Activated CD8-positive, alpha-beta memory T cell treated with anti-CD3 and anti-CD28 coated beads for 1 hour (primary cell): Measurements from ENCODE around the gene DIDO1.

Experiments
- DNase-seq, 2 donors: peaks; one replicate each; pipeline ENCODE4 v3.0.0-alpha.2; 2020; ENCODE audit warnings: low read depth in 1 of 2; ENCODE audit errors: extremely low read depth in 1 of 2

Gene DIDO1

GRCh38 chr20:62896526-62896925 lies 29.8 kb downstream of the DIDO1 start:
- DNase-seq = no peak

DNA sequence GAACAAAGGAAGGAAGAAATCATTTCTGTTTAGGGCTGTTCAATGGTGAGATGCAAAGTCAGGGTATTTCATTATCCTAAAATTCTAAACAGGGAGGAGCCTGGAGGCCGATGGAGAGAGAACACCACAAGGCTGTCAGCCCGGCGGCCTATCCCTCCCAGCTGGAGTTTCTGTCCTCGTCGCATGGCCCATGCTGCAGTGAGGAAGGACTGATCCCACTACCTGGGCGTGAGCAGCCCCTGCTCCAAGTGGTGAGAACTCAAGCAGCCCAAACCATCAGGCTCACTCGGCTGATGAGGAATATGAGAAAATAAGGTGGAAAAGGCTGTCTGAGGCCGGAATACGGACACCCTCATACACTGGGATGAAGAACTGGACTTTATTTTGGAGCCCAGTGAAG lies 30.8 kb downstream of the DIDO1 start:
- DNase-seq = no peak

GRCh38 chr20:62894261-62894660 lies 32.0 kb downstream of the DIDO1 start:
- no peak for DNase-seq

GRCh38 chr20:62893700-62894099 lies 32.6 kb downstream of the DIDO1 start:
- DNase-seq = no peak

- no peak for DNase-seq
Observed at GRCh38 chr20:62892348-62893304, 33.7 kb downstream of the DIDO1 start.

DNA sequence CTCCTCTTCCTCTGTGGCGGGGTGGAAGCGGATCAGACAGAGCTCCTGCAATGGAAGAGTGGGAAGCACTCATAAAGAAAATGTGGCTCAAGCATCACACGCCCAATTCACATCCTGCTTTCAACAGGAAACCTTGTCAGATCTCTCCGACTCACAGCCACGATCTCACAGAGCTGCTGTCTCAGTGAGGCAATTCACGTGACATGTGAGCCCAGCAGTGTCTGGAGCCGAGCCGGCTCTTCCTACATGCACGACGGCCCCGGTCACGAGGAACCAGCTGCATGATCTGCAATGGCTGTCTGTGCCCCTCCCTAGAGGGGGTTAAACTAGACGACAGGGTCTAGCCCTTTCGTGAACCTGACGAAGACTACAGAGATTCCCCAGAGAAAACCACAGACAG lies 35.2 kb downstream of the DIDO1 start:
- DNase-seq = no peak

DNA sequence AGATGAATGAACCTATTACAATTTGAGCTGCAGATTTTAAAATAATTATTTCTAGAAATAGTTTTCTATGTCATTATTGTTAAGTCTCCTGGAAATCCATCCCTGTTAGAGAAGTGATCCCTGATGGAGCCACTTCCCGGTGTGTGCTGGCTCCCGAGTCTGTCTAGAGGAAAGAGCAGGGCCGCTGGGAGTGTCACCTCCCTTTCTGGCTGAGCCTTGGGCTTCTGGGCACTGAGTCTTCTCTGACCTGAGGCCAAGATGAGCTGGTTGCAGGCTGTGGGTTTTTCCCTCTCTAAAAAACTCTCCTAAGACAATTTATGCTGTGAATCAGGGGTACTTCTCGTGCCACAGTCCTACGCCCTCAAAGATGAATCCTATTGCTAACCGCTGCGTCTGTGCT lies 35.9 kb downstream of the DIDO1 start:
- DNase-seq = no peak

GRCh38 chr20:62889871-62890270 lies 36.4 kb downstream of the DIDO1 start:
- DNase-seq = no peak

GRCh38 chr20:62889411-62889810 lies 36.9 kb downstream of the DIDO1 start:
- DNase-seq = no peak

- no peak for DNase-seq
Observed at GRCh38 chr20:62888910-62889309, 37.4 kb downstream of the DIDO1 start.

DNA sequence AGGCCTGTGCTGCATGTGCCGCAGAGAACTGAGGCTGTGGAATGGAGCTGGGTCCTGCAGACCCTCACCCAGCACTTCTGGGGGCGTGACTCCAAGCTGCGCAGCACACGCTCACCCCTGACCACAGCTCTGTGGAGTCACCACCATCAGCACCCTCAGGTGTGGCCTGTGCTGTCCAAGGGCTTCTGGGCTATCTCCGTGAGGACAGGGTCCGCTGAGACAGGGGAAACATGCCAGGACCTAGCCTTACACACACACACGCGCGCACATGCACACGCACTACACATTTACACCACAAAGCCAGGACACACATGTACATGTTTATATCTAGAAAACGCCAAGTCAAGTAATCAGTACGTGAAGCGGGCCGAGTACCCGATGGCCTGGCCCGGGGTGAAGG lies 37.9 kb downstream of the DIDO1 start:
- no peak for DNase-seq

GRCh38 chr20:62887860-62888239 lies 38.5 kb downstream of the DIDO1 start:
- DNase-seq = no peak

DNA sequence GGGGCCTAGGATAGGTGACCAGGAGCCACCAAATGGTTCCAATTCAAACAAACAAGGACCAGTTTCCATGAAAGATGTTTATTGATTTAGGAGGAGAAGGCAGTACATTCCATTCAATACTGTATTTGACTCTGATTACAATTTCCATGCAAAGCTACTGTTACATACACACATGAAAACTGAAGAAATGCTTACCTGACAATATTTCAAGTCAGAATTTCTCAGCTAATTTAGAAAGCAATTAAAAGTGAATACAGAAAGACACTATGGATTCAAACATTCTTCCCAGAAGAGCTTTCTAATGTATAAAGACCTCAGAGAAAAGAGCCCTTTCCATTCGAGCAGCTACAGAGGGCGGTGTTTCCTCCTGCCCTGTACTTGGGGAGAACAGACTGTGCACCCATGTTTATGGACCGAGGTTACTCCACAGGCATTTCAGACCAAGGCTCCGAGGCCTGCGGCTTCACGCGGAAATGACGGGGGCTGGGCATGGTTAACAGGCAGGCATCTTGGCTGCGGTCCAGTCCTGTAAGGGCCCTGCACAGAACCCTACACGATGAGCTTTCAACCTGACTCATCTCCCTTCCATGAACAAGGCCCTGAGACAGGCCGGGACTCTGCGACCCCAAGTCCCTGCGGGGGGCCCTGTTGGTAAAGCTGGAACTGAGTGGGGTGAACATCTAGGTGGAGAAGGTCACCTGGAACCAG lies 39.0 kb downstream of the DIDO1 start:
- no peak for DNase-seq

- no peak for DNase-seq
Observed at GRCh38 chr20:62886709-62887058, 39.6 kb downstream of the DIDO1 start.

DNA sequence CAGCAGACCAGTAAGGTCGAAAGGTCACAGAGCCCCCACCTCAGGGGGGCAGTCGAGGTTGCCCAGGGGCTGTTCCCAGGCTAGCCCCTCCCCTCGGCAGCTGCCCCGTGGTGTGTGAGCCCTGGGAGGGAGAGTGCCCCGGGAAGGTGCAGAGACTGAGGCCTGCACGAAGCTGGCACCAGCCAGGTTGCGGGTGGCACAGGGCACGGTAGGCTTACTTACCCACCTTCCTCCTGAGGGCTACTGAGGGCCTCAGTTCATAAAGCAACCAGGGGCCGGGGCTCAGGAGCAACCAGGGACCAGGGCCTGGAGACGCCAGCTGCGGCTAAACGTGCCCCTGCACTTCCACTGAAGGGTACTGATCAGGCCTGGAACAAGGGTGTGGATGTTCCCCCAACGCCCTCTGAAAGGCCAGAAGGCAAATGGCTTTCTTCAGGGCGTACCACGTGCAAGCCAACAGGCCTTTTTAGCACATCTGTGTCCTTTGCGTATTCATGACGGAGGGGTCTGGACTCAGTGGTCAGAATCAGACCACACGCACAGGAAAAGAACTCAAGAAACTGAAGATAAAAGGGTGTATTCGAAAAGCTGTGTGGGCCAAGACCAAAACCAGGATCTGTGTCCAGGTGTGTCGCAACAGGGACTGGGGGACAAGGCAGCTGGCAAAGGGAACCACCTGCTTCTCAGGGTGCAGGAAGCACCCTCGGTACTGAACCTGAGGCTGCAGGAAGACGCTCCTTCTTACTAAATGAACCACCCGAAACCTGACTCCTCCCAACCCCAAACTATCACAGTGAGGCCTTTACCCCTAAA lies 40.2 kb downstream of the DIDO1 start:
- DNase-seq = no peak

GRCh38 chr20:62885046-62885895 lies 41.0 kb downstream of the DIDO1 start:
- no peak for DNase-seq

DNA sequence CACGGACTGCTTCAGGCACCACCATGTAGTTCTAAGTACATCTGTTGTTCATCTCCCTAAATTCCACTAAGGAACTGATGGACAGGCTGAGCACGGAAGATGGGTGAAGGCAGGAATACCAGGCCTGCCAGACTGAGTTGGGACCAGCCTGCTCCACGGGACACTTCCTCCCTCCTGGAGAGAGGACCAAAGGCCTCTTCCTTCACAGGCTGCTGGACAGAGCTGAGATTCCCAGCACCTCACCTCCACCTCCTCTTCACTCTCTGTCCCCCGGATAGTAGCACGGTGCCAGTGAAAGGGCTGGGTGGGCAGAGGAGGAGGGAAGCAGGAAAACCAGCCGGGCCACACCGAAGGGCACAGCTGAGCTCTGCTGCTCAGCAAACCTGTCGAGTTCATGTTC lies 41.7 kb downstream of the DIDO1 start:
- no peak for DNase-seq

DNA sequence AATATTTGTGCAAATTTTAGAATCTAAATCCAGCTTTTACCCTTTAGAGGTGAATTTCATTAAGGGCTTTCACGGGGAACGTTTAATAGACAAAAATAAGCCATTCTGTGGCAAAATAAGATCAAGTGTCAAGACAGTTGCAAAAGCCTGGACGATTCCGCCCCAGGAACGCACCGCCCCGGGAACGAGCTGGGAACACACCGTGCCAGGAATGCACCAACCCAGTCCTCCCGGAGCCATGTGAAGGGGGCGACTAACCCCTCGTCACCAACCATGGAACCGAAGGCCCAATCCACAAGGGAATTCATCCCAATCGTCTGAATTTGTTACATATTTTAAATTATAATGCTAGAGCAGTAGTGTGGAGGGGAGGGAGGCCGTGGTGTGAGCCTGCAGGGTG lies 43.9 kb downstream of the DIDO1 start:
- DNase-seq = no peak

GRCh38 chr20:62881662-62882395 lies 44.5 kb downstream of the DIDO1 start:
- DNase-seq = no peak
